K562 (cell line): Measurements from ENCODE around the gene CSRNP3. TPM values are rescaled to one million over a fixed set of nuclear protein-coding genes. Genes with fewer than 3 reads are reported as not detected.

Experiments
- ATAC-seq: fragments of 200-7000 bp; cut with Tn5 transposase; 3 replicates; pipeline ENCODE4 v1.9.1; 2020; ENCODE audit warnings: moderate library complexity
- BruUV-seq: library from RNA; stranded (reverse); fragments of 400-500 nt; replicated peaks from 2 replicates; lab custom pipeline; 2021; lab: Mats Ljungman, UMichigan
- CTCF ChIA-PET: fragments of 300-600 bp; formaldehyde crosslinking; extraction: SDS; loops from one replicate; lab custom pipeline; 2021; ENCODE audit warnings: low intra/inter-chr PET ratio; lab: Yijun Ruan, JAX
- POLR2A ChIA-PET: fragments of 300-600, 350-650 bp; sonication (Branson Sonifier 250); formaldehyde crosslinking; extraction: SDS; loops from one replicate; lab custom pipeline; 2021; ENCODE audit warnings: antibody characterized with exemption, inconsistent platforms; lab: Yijun Ruan, JAX
- DNase-seq, 4 experiments: peaks; one replicate each; pipeline versions ENCODE4 v3.0.0 to v3.0.0-alpha.2; 2011 to 2018; ENCODE audit warnings: low spot score in 3 of 4, mixed read lengths in 3 of 4; ENCODE audit errors: extremely low read depth in 1 of 4
- FAIRE-seq: peaks from 2 replicates; lab custom pipeline; 2011; peaks lifted over from hg19 to GRCh38; lab: Jason Lieb, UNC
- H2AFZ ChIP-seq: 2 replicates; pipeline ENCODE4 v1.6.0; 2011; ENCODE audit warnings: low read depth, low read length, control low read depth, inconsistent platforms
- H3K27ac ChIP-seq: fragments of 200-600 bp; 3 replicates; pipeline ENCODE4 v1.8.0; 2011; ENCODE audit warnings: low read depth, mild to moderate bottlenecking, control low read depth, inconsistent platforms, low read length, moderate library complexity, mixed read lengths; ENCODE audit errors: extremely low read depth
- H3K27me3 ChIP-seq, 2 experiments: fragments of 300-600 bp in 1 of 2; 2 replicates in 1 of 2; 3 replicates in 1 of 2; pipeline versions ENCODE4 v1.6.0 to v1.8.0; 2011; ENCODE audit warnings: inconsistent platforms in 2 of 2, low read length in 2 of 2, mild to moderate bottlenecking in 1 of 2, mixed read lengths in 1 of 2, moderate library complexity in 1 of 2; ENCODE audit not compliant: control insufficient read depth in 2 of 2, insufficient read depth in 2 of 2
- H3K36me3 ChIP-seq: fragments of 300-600 bp; 3 replicates; pipeline ENCODE4 v1.8.0; 2011; ENCODE audit warnings: mild to moderate bottlenecking, low read length, inconsistent platforms; ENCODE audit not compliant: control insufficient read depth, insufficient read depth
- H3K4me1 ChIP-seq, 2 experiments: fragments of 200-600 bp in 1 of 2; replicated peaks in 1 of 2; 2 replicates in 1 of 2; 3 replicates in 1 of 2; pipeline versions ENCODE4 v1.5.1 to v1.8.0; 2011; ENCODE audit warnings: inconsistent platforms in 2 of 2, low read length in 2 of 2, mild to moderate bottlenecking in 1 of 2, mixed read lengths in 1 of 2, moderate library complexity in 1 of 2; ENCODE audit not compliant: control insufficient read depth in 2 of 2, insufficient read depth in 2 of 2
- H3K4me2 ChIP-seq: 2 replicates; pipeline ENCODE4 v1.6.1; 2011; ENCODE audit warnings: low read length, control low read depth, inconsistent platforms, mixed read lengths; ENCODE audit not compliant: insufficient read depth
- H3K4me3 ChIP-seq: fragments of 200-600 bp; sonication (generic), shearing (Covaris generic); 2 replicates; pipeline ENCODE4 v1.5.1; 2016; ENCODE audit warnings: control low read depth, inconsistent platforms
- H3K79me2 ChIP-seq: fragments of 200-600 bp; 3 replicates; pipeline ENCODE4 v1.8.0; 2011; ENCODE audit warnings: low read length, inconsistent platforms; ENCODE audit not compliant: control insufficient read depth, insufficient read depth
- H3K9ac ChIP-seq, 2 experiments: 2 replicates each; pipeline versions ENCODE4 v1.6.0 to v1.6.1; 2011; ENCODE audit warnings: low read depth in 2 of 2, low read length in 2 of 2, control low read depth in 1 of 2, inconsistent platforms in 1 of 2, mild to moderate bottlenecking in 1 of 2, mixed read lengths in 1 of 2; ENCODE audit not compliant: insufficient read depth in 1 of 2
- H3K9me1 ChIP-seq: one replicate; pipeline ENCODE4 v1.6.0; 2011; ENCODE audit warnings: inconsistent platforms, mild to moderate bottlenecking, low read length, moderate library complexity; ENCODE audit not compliant: control insufficient read depth, insufficient read depth
- H3K9me3 ChIP-seq: replicated peaks from 2 replicates; pipeline ENCODE4 v1.5.1; 2011; ENCODE audit warnings: low read depth, low read length, inconsistent platforms; ENCODE audit not compliant: control insufficient read depth, insufficient read depth
- H4K20me1 ChIP-seq: replicated peaks from 2 replicates; pipeline ENCODE4 v1.6.1; 2011; ENCODE audit warnings: low read length, inconsistent platforms, mixed read lengths; ENCODE audit not compliant: control insufficient read depth, insufficient read depth
- ATF6 ChIP-seq: sonication (generic); formaldehyde crosslinking; IDR thresholded peaks from 2 replicates; pipeline ENCODE4 v1.4.0; 2020; ENCODE audit warnings: mild to moderate bottlenecking, missing genetic modification reagents
- EP300 ChIP-seq: IDR thresholded peaks from 2 replicates; pipeline ENCODE4 v1.6.1; 2012; ENCODE audit warnings: low read length, improper control_type of control experiment
- HDGF ChIP-seq: fragments of 450-650 bp; IDR thresholded peaks from 2 replicates; pipeline ENCODE4 v1.6.1; 2016
- HNRNPLL ChIP-seq: fragments of 200-400 bp; formaldehyde crosslinking; IDR thresholded peaks from 2 replicates; pipeline ENCODE4 v1.6.1; 2017; ENCODE audit warnings: low read length, low read depth, mild to moderate bottlenecking; ENCODE audit not compliant: poor library complexity, severe bottlenecking
- KDM1A ChIP-seq, 2 experiments: fragments of 450-650 bp; IDR thresholded peaks; 2 replicates each; pipeline ENCODE4 v1.6.1; 2016; ENCODE audit warnings: mild to moderate bottlenecking in 2 of 2
- MAX ChIP-seq: sonication (generic); formaldehyde crosslinking; IDR thresholded peaks from 2 replicates; pipeline ENCODE4 v1.9.0; 2022; ENCODE audit warnings: mild to moderate bottlenecking, missing genetic modification reagents
- RFX1 ChIP-seq: fragments of 450-650 bp; IDR thresholded peaks from 2 replicates; pipeline ENCODE4 v1.6.1; 2016; ENCODE audit warnings: mild to moderate bottlenecking, moderate library complexity
- RHOXF2B ChIP-seq: fragments of 250-450 bp; sonication (Bioruptor Pico); conservative IDR thresholded peaks from 2 replicates; pipeline ENCODE4 v1.5.1; 2021
- SMARCE1 ChIP-seq: fragments of 450-650 bp; IDR thresholded peaks from 2 replicates; pipeline ENCODE4 v1.7.1; 2016; ENCODE audit warnings: mild to moderate bottlenecking
- TSC22D4 ChIP-seq: fragments of 450-650 bp; IDR thresholded peaks from 2 replicates; pipeline ENCODE4 v1.6.1; 2016; ENCODE audit warnings: missing genetic modification characterization, missing biosample characterization, control low read depth
- ZNF512 ChIP-seq: IDR thresholded peaks from 2 replicates; pipeline ENCODE4 v1.6.1; 2016; ENCODE audit warnings: missing genetic modification characterization, missing compliant biosample characterization
- ZNF518B ChIP-seq: fragments of 250-450 bp; sonication (Bioruptor Pico); IDR thresholded peaks from 2 replicates; pipeline ENCODE4 v1.5.0; 2021; ENCODE audit warnings: mild to moderate bottlenecking, moderate library complexity
- ZNF584 ChIP-seq: fragments of 200-800 bp; sonication (Bioruptor generic); IDR thresholded peaks from 2 replicates; pipeline ENCODE4 v1.6.1; 2016; ENCODE audit warnings: low read depth, mild to moderate bottlenecking, missing genetic modification characterization, missing compliant biosample characterization
- WGBS: fragments of 100-300 bp; shearing (Covaris generic); methylation state at CpG from one replicate; pipeline ENCODE4 v1.1.6; 2016; ENCODE audit warnings: low coverage, mixed read lengths; ENCODE audit not compliant: insufficient coverage; ENCODE audit errors: missing lambda C conversion rate; 5-methylcytosine and 5-hydroxymethylcytosine counted together
- in situ Hi-C: fragments of 300-500 bp; cut with MboI; formaldehyde crosslinking; loops from 4 replicates; pipeline ENCODE4 v1.15.0; 2018; ENCODE audit warnings: inconsistent platforms, mixed read lengths
- intact Hi-C: fragments of 100-400 bp; cut with micrococcal nuclease; formaldehyde crosslinking; loops from 2 replicates; pipeline ENCODE4 v1.14.2; 2022
- polyA plus RNA-seq, 8 experiments: library from polyadenylated mRNA; depleted of rRNA in 4 of 8; stranded (reverse) in 5 of 8; unstranded in 3 of 8; fragments of >200 nt; fragmentation: Nextera tagmentation in 2 of 8; fragmentation: Illumina TruSeq in 1 of 8; extraction: Ambion mirVana in 2 of 8; extraction: Trizol in 1 of 8; gene quantifications; 2 replicates each; pipeline versions ENCODE4 v1.2.1 to v1.2.3, GENCODE V29; 2011 to 2014; ENCODE audit warnings: inconsistent platforms in 1 of 8, missing spikeins in 1 of 8
- total RNA-seq, 7 experiments: library from RNA; depleted of rRNA in 6 of 7; stranded (reverse); fragments of >200 nt in 6 of 7; fragmentation: Illumina TruSeq in 2 of 7; extraction: Trizol in 2 of 7; gene quantifications; 2 replicates each; pipeline versions ENCODE4 v1.2.1 to v1.2.3, GENCODE V29; 2011 to 2021; ENCODE audit warnings: low replicate concordance in 1 of 7

The CSRNP3 gene
- total and polyA plus RNA-seq, 9 of the 15 experiments (the other 6 are each of a cell fraction or from before 2014, with no cell fraction given): not detected

GRCh38 chr2:165432234-165432966 is 37.1 kb upstream of the CSRNP3 start (continued):
- TF ChIP-seq EP300: no peak
- no peak for TF ChIP-seq RHOXF2B (CRISPR knock-in tag)
- no peak for TF ChIP-seq TSC22D4 (tag)
- TF ChIP-seq ZNF584: no peak

- Histone ChIP-seq H3K27me3 (no peaks in the 10 kb centered on the region), H3K9ac (no peak overlapping the region), H3K27ac (no peak overlapping the region), H2AFZ (no peak overlapping the region), H3K4me3 (no peak overlapping the region), H3K4me1 (no peaks in the 10 kb centered on the region), H4K20me1 (no peaks in the 10 kb centered on the region), H3K4me2 (no peak overlapping the region), H3K9me1 (no peaks in the 10 kb centered on the region), H3K9me3 (0 out of 2 replicates have a peak, but pooled peaks cover 2% of the 10 kb centered on the region), H3K79me2 (no peaks in the 10 kb centered on the region), H3K36me3 (no peaks in the 10 kb centered on the region)
- in situ Hi-C loops (no loop called here), intact Hi-C loops (no loop called here)
- 0% methylated on average over 1 of the region's 1 CpG for WGBS
- ChIA-PET CTCF (no interaction called here), POLR2A (no interaction called here)
- DNase-seq: no peak
- no peak for ATAC-seq
- no TSS peak for BruUV-seq
- FAIRE-seq: no peak
- TF ChIP-seq ZNF512 (no peak), ATF6 (CRISPR knock-in tag) (no peak), MAX (no peak), KDM1A (IDR thresholded peaks at IDR 0.05) (no peak), ZNF518B (no peak), HDGF (no peak), HNRNPLL (no peak), RFX1 (no peak), SMARCE1 (no peak)
Measured at GRCh38 chr2:165434865-165435496, 34.5 kb upstream of the CSRNP3 start.
